Activated B cell treated with CpG ODN at 0.5 μM for 24 hours (primary cell): ENCODE results near the gene TMEM178B. TPM values are rescaled to one million over a fixed set of nuclear protein-coding genes. Genes with fewer than 3 reads are reported as not detected.

Experiments
- ATAC-seq: fragments of 200-7000 bp; cut with Tn5 transposase; one replicate; pipeline ENCODE4 v1.10.0; 2021; ENCODE audit warnings: low read depth, mild to moderate bottlenecking, moderate library complexity
- CTCF ChIA-PET: fragments of 350-600 bp; sonication (Branson Sonifier 250); formaldehyde crosslinking; loops from one replicate; lab custom pipeline; 2021; ENCODE audit warnings: antibody characterized with exemption; lab: Charles Lee
- POLR2A ChIA-PET: fragments of 350-600 bp; sonication (Branson Sonifier 250); formaldehyde crosslinking; loops from one replicate; lab custom pipeline; 2021; ENCODE audit warnings: antibody characterized with exemption; lab: Charles Lee
- DNase-seq: peaks from one replicate; pipeline ENCODE4 v3.0.0; 2022
- H3K27ac Mint-ChIP-seq: one replicate; pipeline ENCODE4 v1.8.0; 2020; ENCODE audit warnings: mixed read lengths
- H3K27me3 Mint-ChIP-seq: one replicate; pipeline ENCODE4 v1.8.0; 2021; ENCODE audit warnings: mixed read lengths
- H3K36me3 Mint-ChIP-seq: one replicate; pipeline ENCODE4 v1.8.0; 2021; ENCODE audit warnings: low read depth, mixed read lengths
- H3K4me1 Mint-ChIP-seq: one replicate; pipeline ENCODE4 v1.8.0; 2021; ENCODE audit warnings: mixed read lengths
- H3K4me3 Mint-ChIP-seq: one replicate; pipeline ENCODE4 v1.8.0; 2020; ENCODE audit warnings: mild to moderate bottlenecking, mixed read lengths
- H3K9me3 Mint-ChIP-seq: one replicate; pipeline ENCODE4 v1.8.0; 2020; ENCODE audit warnings: mixed read lengths
- intact Hi-C: fragments of 100-400 bp; cut with micrococcal nuclease; formaldehyde crosslinking; loops from one replicate; pipeline ENCODE4 v1.15.1; 2024
- total RNA-seq: library from RNA; stranded (reverse); gene quantifications from 2 replicates; pipeline ENCODE4 v1.2.3, GENCODE V29; 2022
- TF ChIP-seq, protein P1 (sequence below): fragments of 200-600 bp; IDR thresholded peaks from one replicate; pipeline ENCODE4 v1.8.0; 2022; ENCODE audit warnings: antibody characterized with exemption, mild to moderate bottlenecking

TMEM178B gene
- total RNA-seq, 1 donor from 2014 or later: 0.49 TPM

DNA sequence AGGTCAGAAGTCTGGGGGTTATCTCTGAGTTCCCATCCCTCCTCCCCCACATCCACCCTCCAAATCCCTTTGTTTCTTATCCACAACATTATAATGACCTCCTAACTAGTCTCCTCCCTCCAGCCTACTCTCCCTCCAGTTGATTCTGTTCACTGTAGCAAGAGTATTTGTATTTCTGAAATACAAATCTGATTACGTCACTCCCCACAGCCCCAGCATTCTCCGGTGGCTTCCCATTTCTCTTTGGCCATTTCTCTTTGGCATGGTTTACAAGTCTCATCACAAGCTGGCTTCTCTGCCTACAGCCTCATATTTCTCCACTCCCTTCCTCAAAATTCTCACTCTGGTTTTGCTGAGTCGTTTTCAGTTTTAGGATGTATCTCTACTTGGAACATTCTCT is 34.5 kb upstream of the TMEM178B start:
- CTCF ChIA-PET: no interaction called here
- POLR2A ChIA-PET: no interaction called here

DNA sequence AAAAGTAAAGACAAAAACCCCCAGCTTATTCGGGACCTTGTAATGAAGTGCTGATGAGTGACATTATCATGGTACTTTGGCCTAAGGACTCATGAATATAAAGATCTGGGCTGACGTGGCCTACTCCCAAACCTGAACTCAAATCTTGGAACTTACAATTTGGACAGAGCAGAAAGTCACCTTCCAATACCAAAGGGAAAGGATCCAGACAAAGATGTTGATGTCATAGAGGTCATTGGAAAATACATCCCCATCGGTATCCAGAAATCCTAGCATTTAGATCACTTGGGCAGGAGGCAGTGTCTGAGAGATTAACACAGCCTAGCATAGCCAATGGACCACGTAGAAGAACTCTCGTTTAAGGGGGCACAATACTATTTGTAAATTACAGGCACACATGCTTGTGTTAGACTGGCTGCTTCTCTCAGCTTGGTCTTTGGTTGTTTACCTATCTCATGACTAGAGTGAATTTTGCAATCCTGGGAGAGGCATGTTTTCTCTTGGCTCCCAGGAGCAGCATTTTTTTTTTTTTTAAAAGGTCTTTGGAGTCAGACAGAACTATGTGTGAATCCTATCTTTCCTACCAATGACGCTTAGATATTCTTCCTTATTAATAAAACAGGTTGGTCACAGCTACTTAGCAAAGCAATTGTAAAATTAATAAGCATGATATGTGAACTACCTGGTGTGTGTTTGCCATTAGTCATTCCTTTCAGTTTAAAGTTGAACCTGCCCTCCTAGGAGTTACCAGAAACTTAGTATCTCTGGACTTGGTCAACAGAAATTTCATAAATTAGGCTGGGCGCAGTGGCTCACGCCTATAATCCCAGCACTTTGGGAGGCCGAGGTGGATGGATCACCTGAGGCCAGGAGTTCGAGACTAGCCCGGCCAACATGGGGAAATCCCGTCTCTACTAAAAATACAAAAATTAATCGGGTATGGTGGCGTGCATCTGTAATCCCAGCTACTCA is 31.4 kb upstream of the TMEM178B start:
- ChIA-PET POLR2A (no interaction called here), CTCF (no interaction called here)
- Mint-ChIP-seq H3K4me1 (no peaks in the 10 kb centered on the region), H3K36me3 (no peaks in the 10 kb centered on the region), H3K9me3 (no peaks in the 10 kb centered on the region), H3K27ac (no peak overlapping the region), H3K27me3 (peaks cover 21% of the 10 kb centered on the region), H3K4me3 (no peak overlapping the region)
- DNase-seq (no peak), ATAC-seq (no peak)
- TF ChIP-seq, protein P1, sequence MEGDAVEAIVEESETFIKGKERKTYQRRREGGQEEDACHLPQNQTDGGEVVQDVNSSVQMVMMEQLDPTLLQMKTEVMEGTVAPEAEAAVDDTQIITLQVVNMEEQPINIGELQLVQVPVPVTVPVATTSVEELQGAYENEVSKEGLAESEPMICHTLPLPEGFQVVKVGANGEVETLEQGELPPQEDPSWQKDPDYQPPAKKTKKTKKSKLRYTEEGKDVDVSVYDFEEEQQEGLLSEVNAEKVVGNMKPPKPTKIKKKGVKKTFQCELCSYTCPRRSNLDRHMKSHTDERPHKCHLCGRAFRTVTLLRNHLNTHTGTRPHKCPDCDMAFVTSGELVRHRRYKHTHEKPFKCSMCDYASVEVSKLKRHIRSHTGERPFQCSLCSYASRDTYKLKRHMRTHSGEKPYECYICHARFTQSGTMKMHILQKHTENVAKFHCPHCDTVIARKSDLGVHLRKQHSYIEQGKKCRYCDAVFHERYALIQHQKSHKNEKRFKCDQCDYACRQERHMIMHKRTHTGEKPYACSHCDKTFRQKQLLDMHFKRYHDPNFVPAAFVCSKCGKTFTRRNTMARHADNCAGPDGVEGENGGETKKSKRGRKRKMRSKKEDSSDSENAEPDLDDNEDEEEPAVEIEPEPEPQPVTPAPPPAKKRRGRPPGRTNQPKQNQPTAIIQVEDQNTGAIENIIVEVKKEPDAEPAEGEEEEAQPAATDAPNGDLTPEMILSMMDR: no peak
- intact Hi-C loops: no loop called here

More for the DNA sequence above, 34.5 kb upstream of the TMEM178B start:
- Mint-ChIP-seq H3K4me3 (no peak overlapping the region), H3K4me1 (no peaks in the 10 kb centered on the region), H3K27ac (no peak overlapping the region), H3K9me3 (no peaks in the 10 kb centered on the region), H3K27me3 (peaks cover 17% of the 10 kb centered on the region), H3K36me3 (no peaks in the 10 kb centered on the region)
- TF ChIP-seq, protein P1: no peak
- DNase-seq (no peak), ATAC-seq (no peak)
- intact Hi-C loops: no loop called here

DNA sequence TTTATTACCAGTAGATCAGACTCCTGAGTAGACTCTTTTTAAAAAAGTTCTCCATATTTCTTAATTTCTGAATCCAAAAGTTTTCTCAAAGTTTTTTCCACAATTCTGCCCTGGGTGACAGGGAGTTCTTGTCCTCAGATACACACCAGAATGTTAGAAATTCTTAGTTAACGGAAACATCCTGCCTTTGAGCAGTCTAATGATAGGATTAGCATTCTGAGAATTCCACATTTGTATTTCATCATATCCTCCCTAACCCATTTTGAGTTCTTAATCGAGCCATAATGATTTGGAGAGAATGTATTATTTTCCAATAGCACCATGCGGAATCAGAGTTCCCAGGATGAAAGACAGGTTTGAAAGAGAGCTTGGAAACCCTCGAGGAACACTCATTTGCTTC is 30.2 kb upstream of the TMEM178B start:
- intact Hi-C loops: no loop called here
- TF ChIP-seq, protein P1: no peak
- DNase-seq: no peak
- H3K27ac Mint-ChIP-seq: no peak overlapping the region
- POLR2A ChIA-PET: no interaction called here
- no peak overlapping the region for H3K4me3 Mint-ChIP-seq
- H3K27me3 Mint-ChIP-seq: peaks cover 24% of the 10 kb centered on the region
- no peaks in the 10 kb centered on the region for H3K4me1 Mint-ChIP-seq
- H3K9me3 Mint-ChIP-seq: no peaks in the 10 kb centered on the region
- CTCF ChIA-PET: no interaction called here
- no peak for ATAC-seq
- H3K36me3 Mint-ChIP-seq: no peaks in the 10 kb centered on the region

DNA sequence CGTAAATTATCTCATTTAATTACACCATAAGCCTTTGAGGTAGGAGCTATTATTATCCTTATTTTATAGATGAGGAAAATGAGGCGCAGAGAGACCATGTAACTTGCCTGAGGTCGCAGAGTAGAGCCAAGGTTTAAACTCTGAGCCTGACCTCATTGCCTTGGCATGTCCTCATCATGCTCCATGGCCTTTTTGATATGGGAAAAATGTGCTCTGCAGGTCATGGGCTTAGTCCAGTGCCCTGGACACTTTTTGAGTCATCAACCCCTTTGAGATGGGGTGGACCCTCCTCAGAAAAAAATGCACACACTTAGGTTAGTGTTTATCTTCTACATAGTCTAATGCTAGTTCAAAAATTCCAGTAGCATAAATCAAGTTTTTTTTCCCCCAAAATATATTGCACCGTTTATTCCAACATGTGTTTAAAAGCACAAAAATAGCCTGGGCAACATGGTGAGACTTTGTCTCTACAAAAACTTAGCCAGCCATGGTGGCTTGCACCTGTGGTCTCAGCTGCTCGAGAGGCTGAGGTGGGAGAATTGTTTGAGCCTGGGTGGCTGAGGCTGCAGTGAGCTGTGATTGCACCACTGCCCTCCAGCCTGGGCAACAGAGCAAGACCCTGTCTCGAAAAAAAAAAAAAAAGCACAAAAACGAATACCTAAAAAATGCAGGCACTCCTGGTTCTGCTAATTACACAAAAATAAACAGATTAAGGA is 28.6 kb upstream of the TMEM178B start:
- H3K27me3 Mint-ChIP-seq: peaks cover 23% of the 10 kb centered on the region
- ChIA-PET CTCF (no interaction called here), POLR2A (no interaction called here)
- no peaks in the 10 kb centered on the region for H3K4me1 Mint-ChIP-seq
- no peak for DNase-seq
- H3K4me3 Mint-ChIP-seq: no peak overlapping the region
- TF ChIP-seq, protein P1: no peak
- no peaks in the 10 kb centered on the region for H3K36me3 Mint-ChIP-seq
- H3K9me3 Mint-ChIP-seq: no peaks in the 10 kb centered on the region
- ATAC-seq: no peak
- intact Hi-C loops: no loop called here
- no peak overlapping the region for H3K27ac Mint-ChIP-seq
